Measurements from ENCODE around the gene CDC42BPG. TPM values are rescaled to one million over a fixed set of nuclear protein-coding genes. Genes with fewer than 3 reads are reported as not detected.

CDC42BPG gene
- total and polyA plus RNA-seq, 8 donors = 9.7 to 23.8 (median 13.2) TPM

- Histone ChIP-seq H3K36me3 (no peaks in the 10 kb centered on the region), H3K4me1 (peaks cover 6 to 27% (median 16%) of the 10 kb centered on the region in 3 donors), H3K9me3 (no peaks in the 10 kb centered on the region), H3K4me3 (no peak overlapping the region), H3K27me3 (no peaks in the 10 kb centered on the region), H3K27ac (peak overlapping the region in 1 of 4 donors; percentile 8)
- ATAC-seq = peak in 2 of 4 donors; percentile 1 to 13
- no peak for DNase-seq
- intact Hi-C loops (cut with DNase I) = no loop called here
- FAIRE-seq = no peak
- TF ChIP-seq CTCF (IDR thresholded peaks at IDR 0.05) = no peak
- WGBS, 2 donors = 30 to 37% methylated on average over 9 of the region's 9 CpGs
These were observed 44.5 kb upstream of the CDC42BPG start for GRCh38 chr11:64888729-64889511.

- H3K27ac ChIP-seq = peak overlapping the region in 1 of 4 donors; percentile 45
- H3K4me1 ChIP-seq = peaks cover under 1 to 21% (median 11%) of the 10 kb centered on the region in 3 donors
- no peaks in the 10 kb centered on the region for H3K27me3 ChIP-seq
- DNase-seq (no peak), ATAC-seq (no peak), FAIRE-seq (no peak)
- H3K9me3 ChIP-seq = no peaks in the 10 kb centered on the region
- H3K4me3 ChIP-seq = peak overlapping the region in 2 of 4 donors; percentile 16 to 30
- whole genome bisulfite sequencing, 2 donors = 49 to 56% methylated on average over 8 of the region's 8 CpGs
- no peak for TF ChIP-seq CTCF (IDR thresholded peaks at IDR 0.05)
- H3K36me3 ChIP-seq = no peaks in the 10 kb centered on the region
- intact Hi-C loops (cut with DNase I) = no loop called here
These were observed 43.9 kb upstream of the CDC42BPG start for GRCh38 chr11:64888406-64888728.

- Histone ChIP-seq H3K36me3 (no peaks in the 10 kb centered on the region), H3K27ac (peak overlapping the region in 2 of 4 donors; percentile 2 to 45), H3K4me3 (peak overlapping the region in 2 of 4 donors; percentile 16 to 30), H3K9me3 (no peaks in the 10 kb centered on the region), H3K27me3 (no peaks in the 10 kb centered on the region), H3K4me1 (peaks cover 0 to 20% (median 10%) of the 10 kb centered on the region in 3 donors)
- peak; percentile 79 to 89 (median 88) for ATAC-seq
- DNase-seq = peak; percentile 72 to 97 (median 84)
- peak; percentile 95 to 99 (median 98) for TF ChIP-seq CTCF (IDR thresholded peaks at IDR 0.05)
- intact Hi-C loops (cut with DNase I) = no loop called here
- FAIRE-seq = no peak
- 9 to 11% methylated on average over 30 to 34 of the region's 34 CpGs for WGBS, 2 donors
These were observed 43.4 kb upstream of the CDC42BPG start for GRCh38 chr11:64887757-64888405.

- H3K4me1 ChIP-seq = peaks cover 0 to 20% (median 10%) of the 10 kb centered on the region in 3 donors
- no peak for TF ChIP-seq CTCF (IDR thresholded peaks at IDR 0.05)
These were observed 42.8 kb upstream of the CDC42BPG start for GRCh38 chr11:64887234-64887756.

More at GRCh38 chr11:64887234-64887756, 42.8 kb upstream of the CDC42BPG start:
- ATAC-seq (no peak), FAIRE-seq (no peak), DNase-seq (no peak)
- Histone ChIP-seq H3K27me3 (no peaks in the 10 kb centered on the region), H3K9me3 (no peaks in the 10 kb centered on the region), H3K4me3 (peak overlapping the region in 1 of 4 donors; percentile 30), H3K36me3 (no peaks in the 10 kb centered on the region), H3K27ac (peak overlapping the region in 1 of 4 donors; percentile 45)
- WGBS, 2 donors = 71 to 74% methylated on average over 8 of the region's 8 CpGs
- intact Hi-C loops (cut with DNase I) = no loop called here
